IPS DF 6.9 (cell line): ENCODE measurements around the gene METTL1.

ENCODE experiments used
- DNase-seq: peaks from one replicate; pipeline ENCODE4 v3.0.0-alpha.2; 2013; ENCODE audit warnings: low read depth, low spot score
- H3K27ac ChIP-seq: one replicate; pipeline ENCODE4 v1.5.1; 2013; ENCODE audit warnings: low read length, control low read depth
- H3K27me3 ChIP-seq: 2 replicates; pipeline ENCODE4 v1.6.1; 2013; ENCODE audit warnings: mild to moderate bottlenecking, low read length; ENCODE audit not compliant: control insufficient read depth, insufficient read depth
- H3K36me3 ChIP-seq: 2 replicates; pipeline ENCODE4 v1.6.1; 2013; ENCODE audit warnings: low read length; ENCODE audit not compliant: control insufficient read depth, insufficient read depth
- H3K4me1 ChIP-seq: 2 replicates; pipeline ENCODE4 v1.6.1; 2013; ENCODE audit warnings: low read length; ENCODE audit not compliant: control insufficient read depth, insufficient read depth
- H3K4me3 ChIP-seq: 2 replicates; pipeline ENCODE4 v1.5.1; 2013; ENCODE audit warnings: mild to moderate bottlenecking, low read length
- H3K9me3 ChIP-seq: 2 replicates; pipeline ENCODE4 v1.6.1; 2013; ENCODE audit warnings: low read length, inconsistent platforms; ENCODE audit not compliant: control insufficient read depth, insufficient read depth
- WGBS: extraction: QIAGEN DNeasy Blood & Tissue Kit; methylation state at CpG from one replicate; pipeline ENCODE4 v1.1.7; 2013; ENCODE audit warnings: mixed read lengths, missing lambda C conversion rate; ENCODE audit not compliant: insufficient read length, insufficient coverage; 5-methylcytosine and 5-hydroxymethylcytosine counted together

METTL1 gene

DNA sequence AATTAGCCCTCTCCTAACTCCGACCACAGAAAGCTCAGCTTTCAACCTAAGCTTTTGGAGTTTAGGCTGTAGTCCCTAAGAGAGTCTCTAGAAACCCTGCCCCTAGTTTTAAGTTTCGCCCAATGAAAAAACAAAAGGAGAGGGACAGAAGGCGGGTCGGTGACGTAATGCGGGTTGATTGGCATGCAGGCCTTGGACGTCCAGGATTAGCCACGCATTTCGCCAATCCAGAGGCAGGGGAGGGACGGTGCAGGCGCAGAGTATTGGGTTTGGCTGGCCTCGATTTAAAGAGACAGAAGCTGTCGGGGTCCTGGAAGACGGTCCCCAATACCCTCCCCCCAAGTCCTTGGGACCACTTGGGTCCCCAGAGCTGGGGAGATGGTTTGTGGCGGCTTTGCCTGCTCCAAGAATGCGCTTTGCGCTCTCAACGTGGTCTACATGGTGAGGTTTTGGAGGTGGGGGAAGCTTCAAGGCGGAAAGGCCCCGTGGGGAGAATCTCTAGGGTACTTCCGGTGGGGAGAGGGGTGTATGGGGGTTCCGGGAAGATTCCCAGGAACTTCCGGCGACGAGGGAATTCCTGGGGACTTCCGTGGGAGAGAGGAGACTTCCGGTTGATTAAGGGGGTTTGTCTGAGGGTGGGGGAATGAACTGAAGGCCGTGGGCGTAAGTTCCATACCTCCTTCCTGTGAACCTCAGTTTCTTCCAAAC lies 27.0 kb downstream of the METTL1 start, which contains the start of gene TSPAN31:
Gene TSPAN31 (plus strand): TSS at position 263 of the 708 bp plus-strand sequence. CDS start 116 bp downstream, at position 379.
- H3K4me3 ChIP-seq: peak within 1 kb of the TSS; percentile 78
- peaks cover 10% of the 10 kb centered on the region; the same call in 1 of the 2 replicates for H3K36me3 ChIP-seq
- H3K27me3 ChIP-seq: peaks cover 12% of the 10 kb centered on the region; the same call in 1 of the 2 replicates
- H3K4me1 ChIP-seq: peaks cover 1% of the 10 kb centered on the region; the same call in 1 of the 2 replicates
- H3K9me3 ChIP-seq: no peaks in the 10 kb centered on the region
- WGBS: no CpG with 5 or more reads among the region's 29 CpGs
- no peak within 1 kb of the TSS for H3K27ac ChIP-seq
- peak; percentile 94 for DNase-seq

DNA sequence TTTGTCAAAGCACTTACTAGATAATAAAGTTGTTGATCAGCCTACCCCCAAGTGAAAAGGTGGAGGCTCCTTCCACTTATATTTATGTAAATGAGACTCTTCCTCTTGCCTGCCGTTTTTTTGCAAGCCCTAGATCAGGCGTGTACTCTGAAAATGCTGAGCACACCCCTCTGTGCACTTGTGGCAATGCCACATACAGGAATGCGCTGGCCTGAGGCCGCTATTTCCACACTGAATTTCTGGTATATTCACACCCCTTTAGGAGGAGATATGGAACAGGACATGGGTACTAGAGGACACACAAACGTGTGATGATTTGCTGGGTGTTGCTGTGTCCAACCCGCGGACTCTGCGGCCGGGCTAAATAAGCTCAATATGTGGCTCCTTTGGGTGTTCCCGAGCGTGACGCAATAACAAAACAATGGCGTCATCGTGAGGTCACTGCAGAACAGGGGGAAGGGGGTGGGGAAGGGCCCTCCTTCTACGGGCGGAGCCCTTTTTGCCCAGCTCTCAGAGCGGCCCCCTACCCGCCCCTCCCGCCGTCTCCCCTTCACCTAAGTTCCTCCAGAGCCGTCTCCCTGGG lies 27.6 kb downstream of the METTL1 start:
- Histone ChIP-seq H3K9me3 (no peaks in the 10 kb centered on the region), H3K27ac (no peak overlapping the region), H3K27me3 (peaks cover 18% of the 10 kb centered on the region), H3K4me3 (peak overlapping the region; percentile 78; the same call in 1 of the 2 replicates), H3K36me3 (peaks cover 10% of the 10 kb centered on the region; the same call in 1 of the 2 replicates), H3K4me1 (peaks cover 1% of the 10 kb centered on the region; the same call in 1 of the 2 replicates)
- WGBS: no CpG with 5 or more reads among the region's 21 CpGs
- DNase-seq: no peak

DNA sequence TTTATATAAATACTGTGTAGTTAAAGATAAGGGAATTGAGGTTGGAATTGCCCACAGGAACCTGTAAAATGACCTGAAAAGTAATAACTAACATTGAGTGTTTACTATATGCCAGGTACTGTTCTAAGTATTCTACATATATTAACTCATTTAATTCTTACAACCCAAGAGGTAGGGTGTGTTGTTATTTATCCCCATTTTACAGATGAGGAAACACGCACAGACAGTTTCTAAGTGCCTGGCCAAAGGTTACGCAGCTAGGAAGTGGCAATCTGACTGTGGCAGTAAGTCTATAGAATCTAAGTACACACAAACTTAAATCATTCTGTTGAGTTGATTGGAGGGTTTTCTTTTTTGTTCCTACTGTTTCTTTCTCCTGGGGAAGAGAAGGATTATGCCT lies 28.1 kb downstream of the METTL1 start:
- Histone ChIP-seq H3K36me3 (peaks cover 6% of the 10 kb centered on the region; the same call in 1 of the 2 replicates), H3K4me1 (peaks cover 1% of the 10 kb centered on the region; the same call in 1 of the 2 replicates), H3K27me3 (peaks cover 22% of the 10 kb centered on the region), H3K4me3 (no peak overlapping the region), H3K9me3 (no peaks in the 10 kb centered on the region), H3K27ac (no peak overlapping the region)
- DNase-seq: no peak
- no CpG with 5 or more reads among the region's 2 CpGs for WGBS

DNA sequence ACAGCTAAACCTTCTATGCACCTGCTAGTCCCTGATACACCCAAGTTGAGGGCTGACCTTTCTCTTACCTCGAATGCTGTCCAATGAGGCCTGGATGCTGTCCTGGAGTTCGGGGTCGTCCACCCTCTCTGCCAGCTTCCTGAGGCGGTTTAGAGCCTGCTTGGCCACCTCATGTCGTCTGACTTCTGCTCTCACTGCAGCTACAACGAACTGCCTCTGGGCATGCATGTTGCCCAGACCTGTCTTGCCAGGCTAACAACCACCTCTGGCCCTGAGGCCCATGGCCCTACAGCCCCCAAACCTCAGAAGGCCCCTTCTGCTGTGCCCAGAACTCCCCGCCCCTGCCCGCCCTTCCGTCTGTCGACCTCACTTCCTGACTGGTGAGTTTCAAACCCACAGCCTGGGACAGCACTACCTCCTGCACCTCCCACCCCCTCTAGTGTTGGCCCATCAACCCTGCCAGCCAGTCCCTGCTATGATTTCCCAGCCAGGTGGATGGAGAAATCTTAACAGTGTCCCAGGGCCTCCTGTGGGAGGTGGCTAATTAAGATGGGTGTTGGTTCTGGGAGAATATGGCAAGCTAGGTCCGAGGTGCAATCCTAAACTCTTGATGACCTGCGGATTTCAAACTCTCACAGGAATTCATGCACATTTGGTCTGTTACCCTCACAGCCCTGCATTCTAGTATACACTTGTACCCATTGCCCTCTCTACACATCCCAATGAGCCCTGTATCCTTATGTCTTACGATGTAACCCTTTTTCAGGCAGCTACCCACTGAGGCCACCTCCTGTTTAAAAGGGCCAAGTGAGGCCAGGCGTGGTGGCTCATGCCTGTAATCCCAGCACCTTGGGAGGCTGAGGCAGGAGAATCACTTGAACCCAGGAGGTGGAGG lies 29.8 kb downstream of the METTL1 start:
- no peak for DNase-seq
- no peak overlapping the region for H3K27ac ChIP-seq
- WGBS: no CpG with 5 or more reads among the region's 14 CpGs

DNA sequence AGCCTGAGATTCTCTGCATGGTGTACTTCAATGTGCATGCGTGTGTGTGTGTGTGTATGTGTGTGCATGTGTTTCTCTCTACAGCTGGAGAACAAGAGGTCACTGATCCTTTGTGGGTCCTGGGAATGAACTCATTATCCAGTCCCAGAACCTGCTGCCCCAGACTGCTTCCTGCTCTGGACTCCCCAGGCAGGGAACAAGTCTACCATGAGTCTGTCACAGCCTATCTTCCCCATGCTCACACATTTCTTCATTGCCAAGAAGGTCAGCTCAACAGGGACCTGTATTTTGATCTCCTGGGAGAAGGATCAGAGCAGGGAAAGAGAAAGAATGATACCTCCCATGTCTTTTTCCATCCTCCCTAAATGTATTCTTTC lies 30.5 kb downstream of the METTL1 start:
- no CpG with 5 or more reads among the region's 1 CpG for WGBS
- Histone ChIP-seq H3K9me3 (no peaks in the 10 kb centered on the region), H3K4me1 (peaks cover 3% of the 10 kb centered on the region; the same call in 1 of the 2 replicates), H3K36me3 (peaks cover under 1% of the 10 kb centered on the region; the same call in 1 of the 2 replicates), H3K27ac (no peak overlapping the region), H3K4me3 (no peak overlapping the region), H3K27me3 (peaks cover 38% of the 10 kb centered on the region)
- DNase-seq: no peak

More for the DNA sequence above, 29.8 kb downstream of the METTL1 start:
- peaks cover 31% of the 10 kb centered on the region for H3K27me3 ChIP-seq
- H3K4me3 ChIP-seq: no peak overlapping the region
- H3K9me3 ChIP-seq: no peaks in the 10 kb centered on the region
- H3K4me1 ChIP-seq: peaks cover 1% of the 10 kb centered on the region; the same call in 1 of the 2 replicates
- H3K36me3 ChIP-seq: peaks cover 3% of the 10 kb centered on the region; the same call in 1 of the 2 replicates

DNA sequence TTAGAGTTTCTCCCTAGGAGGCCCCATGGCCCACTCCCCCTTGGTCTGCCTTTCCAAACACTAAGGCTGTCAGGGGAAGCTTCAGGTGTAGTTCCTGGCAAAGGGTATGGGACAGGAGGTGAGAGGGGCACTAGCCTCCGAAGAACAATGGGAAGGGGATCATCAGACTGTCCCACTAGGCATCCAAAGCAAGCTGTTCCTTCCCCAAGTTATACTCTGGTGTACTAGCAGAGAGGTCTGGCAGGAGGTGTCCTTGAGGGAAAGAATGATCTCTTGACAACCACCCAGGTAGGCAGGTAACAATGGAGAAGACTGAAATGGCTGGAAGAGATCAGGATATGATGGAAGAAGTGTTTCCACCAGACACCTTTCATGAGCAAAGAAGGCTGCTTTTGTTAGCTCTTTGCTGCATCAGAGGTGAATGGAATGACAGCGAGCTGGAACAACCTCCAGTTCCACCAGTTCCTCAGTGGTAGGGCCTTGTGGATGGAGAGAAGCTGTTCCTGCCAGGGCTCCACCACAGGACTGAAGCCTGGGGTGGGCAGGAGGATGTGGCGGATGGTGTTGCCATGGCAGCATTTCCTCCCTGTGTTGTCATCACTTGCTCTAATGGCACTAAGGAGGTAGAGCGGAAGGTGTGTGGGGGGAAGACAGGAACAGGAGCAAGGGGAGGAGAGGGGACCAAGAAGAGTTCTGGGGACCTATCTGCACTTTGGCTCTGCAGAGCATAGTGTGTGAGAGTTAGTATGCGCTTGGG lies 31.1 kb downstream of the METTL1 start:
- Histone ChIP-seq H3K4me1 (peaks cover 4% of the 10 kb centered on the region; the same call in 1 of the 2 replicates), H3K9me3 (no peaks in the 10 kb centered on the region), H3K27ac (no peak overlapping the region), H3K4me3 (no peak overlapping the region), H3K36me3 (no peaks in the 10 kb centered on the region), H3K27me3 (peaks cover 42% of the 10 kb centered on the region)
- no peak for DNase-seq
- no CpG with 5 or more reads among the region's 5 CpGs for WGBS

DNA sequence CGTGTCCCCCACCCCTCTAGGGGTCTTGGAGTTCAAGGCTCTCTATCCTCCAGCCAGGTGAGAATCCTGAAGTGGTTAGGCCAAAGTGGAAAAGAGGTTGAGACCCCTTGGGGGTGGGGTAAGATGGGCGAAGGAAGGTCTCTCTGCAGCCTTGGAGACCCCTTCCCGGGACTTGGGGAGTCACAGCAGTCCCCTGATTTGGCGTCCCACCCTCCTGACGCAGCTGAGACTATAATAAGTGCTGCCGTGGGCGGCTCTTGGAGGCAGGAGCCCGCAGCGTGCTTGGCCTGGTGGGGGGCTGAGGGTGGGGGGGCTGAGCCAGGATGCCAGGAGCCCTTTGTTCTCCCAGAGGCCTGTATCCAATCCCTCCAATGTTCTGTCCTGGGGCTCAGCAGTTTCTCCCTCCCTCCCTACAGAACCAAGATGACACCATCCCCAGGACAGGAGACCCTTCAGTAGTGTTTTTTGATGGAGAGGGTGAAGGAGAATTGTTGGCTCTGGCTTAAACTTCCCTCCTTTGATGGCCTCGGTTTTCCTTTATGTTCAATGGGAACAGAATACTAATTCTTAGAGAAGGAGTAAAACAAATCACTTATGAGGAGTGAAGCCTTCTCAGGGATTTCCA lies 31.9 kb downstream of the METTL1 start:
- no CpG with 5 or more reads among the region's 10 CpGs for WGBS
- Histone ChIP-seq H3K9me3 (no peaks in the 10 kb centered on the region), H3K27ac (no peak overlapping the region), H3K4me3 (no peak overlapping the region), H3K4me1 (peaks cover 3% of the 10 kb centered on the region; the same call in 1 of the 2 replicates), H3K27me3 (peaks cover 47% of the 10 kb centered on the region), H3K36me3 (no peaks in the 10 kb centered on the region)
- no peak for DNase-seq

DNA sequence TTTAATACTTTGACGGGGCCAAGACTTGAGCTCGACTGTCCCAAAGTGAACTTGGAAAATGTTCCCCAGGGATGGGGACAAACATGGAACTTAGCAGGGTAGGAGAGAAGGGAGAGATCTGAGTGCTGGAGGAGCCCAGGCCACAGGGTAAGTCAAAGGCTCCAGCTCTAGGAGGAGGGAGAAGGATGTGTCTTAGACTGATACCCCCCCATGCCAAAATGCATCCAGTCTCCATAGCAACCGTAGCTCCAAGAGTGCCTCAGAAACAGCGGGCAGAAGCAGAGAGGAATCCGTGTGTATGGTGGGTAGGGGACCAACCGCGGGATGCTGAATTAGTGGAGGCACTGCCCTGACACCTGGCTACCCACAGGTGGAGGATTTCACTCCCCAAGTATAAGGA lies 32.5 kb downstream of the METTL1 start:
- peaks cover 3% of the 10 kb centered on the region; the same call in 1 of the 2 replicates for H3K4me1 ChIP-seq
- H3K9me3 ChIP-seq: no peaks in the 10 kb centered on the region
- H3K27ac ChIP-seq: no peak overlapping the region
- H3K4me3 ChIP-seq: no peak overlapping the region
- no CpG with 5 or more reads among the region's 7 CpGs for WGBS
- H3K27me3 ChIP-seq: peaks cover 54% of the 10 kb centered on the region
- no peak for DNase-seq
- H3K36me3 ChIP-seq: no peaks in the 10 kb centered on the region

DNA sequence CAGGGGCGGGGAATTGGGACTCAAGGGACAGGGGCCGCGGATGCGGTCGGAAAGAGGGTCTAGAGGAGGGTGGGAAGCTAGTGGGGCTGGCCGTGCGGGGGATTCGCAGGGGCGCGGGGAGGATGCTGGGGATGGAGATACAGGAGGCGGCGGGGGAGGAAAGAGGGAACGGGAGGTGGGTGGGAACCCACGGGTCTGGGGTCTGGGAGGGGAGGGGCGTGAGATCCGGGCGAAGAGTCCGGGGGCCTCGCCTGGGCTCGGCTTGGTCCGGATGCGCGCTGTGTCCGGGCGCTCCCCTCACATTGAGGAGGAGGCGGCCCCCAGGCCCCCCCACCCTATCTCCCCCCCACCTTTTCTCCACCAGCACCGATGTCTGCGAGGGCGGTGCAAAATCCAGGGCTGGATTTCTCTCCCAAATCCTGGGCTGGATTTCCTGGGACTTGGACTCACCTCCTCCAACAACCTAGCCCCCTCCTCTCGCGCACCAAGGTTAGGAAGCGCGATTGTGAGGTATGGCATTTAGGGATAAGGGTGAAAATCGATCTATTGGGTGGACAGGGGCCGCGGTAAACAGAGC lies 33.2 kb downstream of the METTL1 start, which contains the start of gene AGAP2:
Gene AGAP2 (minus strand): TSS at position 82 of the 577 bp plus-strand sequence. CDS start 496 bp downstream, outside the sequence.
- DNase-seq: no peak
- Histone ChIP-seq H3K4me1 (peaks cover 3% of the 10 kb centered on the region; the same call in 1 of the 2 replicates), H3K4me3 (peak within 1 kb of the TSS; percentile 40; the same call in 1 of the 2 replicates), H3K36me3 (no peaks in the 10 kb centered on the region), H3K9me3 (no peaks in the 10 kb centered on the region), H3K27ac (no peak within 1 kb of the TSS), H3K27me3 (peaks cover 59% of the 10 kb centered on the region)
- no CpG with 5 or more reads among the region's 36 CpGs for WGBS
